Stimulated activated CD8-positive, alpha-beta memory T cell treated with anti-CD3 and anti-CD28 coated beads, Interleukin-12 subunit alpha, Interleukin-12 subunit beta, amount 100 ng/mL, for 4 hours (primary cell): ENCODE results near the gene JAZF1.
"Not testable (repeated sequence)": the region's sequence is repeated elsewhere in the genome, so short reads cannot be mapped to it uniquely, and the experiment has no call there.

Experiments used
- DNase-seq: peaks from one replicate; pipeline ENCODE4 v3.0.0-alpha.2; 2020; ENCODE audit warnings: low read depth

Gene JAZF1

DNA sequence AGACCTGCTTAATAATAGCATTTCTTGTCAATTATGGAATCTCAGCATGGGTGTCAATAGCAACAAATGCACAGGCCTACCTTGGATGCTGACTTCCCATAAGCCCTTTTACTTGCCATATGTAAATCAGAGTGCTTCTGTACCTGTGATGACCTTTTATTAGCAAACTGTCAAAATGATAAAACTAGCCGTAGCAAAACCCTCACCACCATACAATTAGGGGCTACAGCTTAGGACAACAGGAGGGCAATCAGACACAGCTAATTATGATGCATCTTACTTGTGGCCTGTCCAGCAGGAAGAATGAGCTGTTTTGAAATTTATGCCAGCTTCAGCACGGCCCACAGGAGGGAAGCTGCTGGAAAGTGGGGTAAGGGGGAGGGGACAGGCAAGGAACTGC is 239.1 kb downstream of the JAZF1 start:
- no peak for DNase-seq

DNA sequence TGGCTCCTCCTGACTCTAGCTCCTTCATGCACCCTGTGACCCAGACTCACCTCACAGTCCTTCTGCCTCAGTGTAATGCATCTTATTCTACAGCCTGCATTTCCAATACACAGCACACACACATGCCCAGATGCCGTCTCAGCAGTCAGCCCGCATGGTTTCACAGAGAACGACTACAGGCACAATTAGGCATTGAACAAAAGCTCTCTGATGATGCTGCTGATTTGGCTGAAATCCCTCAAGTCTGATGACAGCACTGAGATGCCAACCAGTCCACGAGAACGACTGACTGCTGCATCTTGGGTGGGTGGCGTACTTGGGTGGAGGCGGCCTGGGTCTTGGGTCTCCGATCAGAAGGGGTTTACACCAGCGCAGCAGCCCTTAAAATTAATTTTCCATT is 240.3 kb downstream of the JAZF1 start:
- no peak for DNase-seq

DNA sequence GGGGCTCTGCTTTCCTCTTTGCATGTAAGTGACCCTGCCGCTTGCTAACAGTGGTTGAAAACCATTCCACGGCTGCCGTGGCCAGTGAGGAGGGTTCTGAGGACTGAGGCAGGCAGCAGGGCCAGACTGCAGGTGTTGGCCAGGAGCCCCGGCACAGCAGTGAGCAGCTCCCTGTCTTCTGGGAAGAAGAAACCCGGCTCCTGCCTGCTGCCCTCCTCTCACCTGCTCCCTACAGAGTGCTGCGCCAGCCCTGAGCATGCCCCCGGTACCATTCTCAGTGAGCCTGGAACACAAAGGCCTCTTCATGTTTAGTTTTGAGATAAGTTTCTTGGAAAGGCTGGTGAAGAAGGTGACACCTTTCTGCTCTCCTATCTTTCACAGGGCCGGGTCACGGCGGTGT is 240.7 kb downstream of the JAZF1 start:
- DNase-seq = no peak

DNA sequence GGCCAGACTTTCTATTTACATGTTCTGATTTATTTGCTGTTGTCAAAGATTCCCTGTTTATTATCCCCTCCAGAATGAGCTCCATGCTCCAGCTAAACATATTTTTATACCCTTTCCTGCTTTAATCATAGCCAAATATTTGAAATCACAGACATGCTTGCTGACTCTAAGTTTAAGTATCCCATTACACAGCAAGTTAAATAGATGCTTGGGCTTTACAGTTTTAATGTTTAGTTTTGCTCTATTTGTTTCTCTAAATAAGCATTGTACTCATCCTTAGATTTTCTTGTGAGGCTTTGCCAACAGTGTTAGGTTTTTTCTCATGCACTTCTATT is 243.9 kb downstream of the JAZF1 start:
- no peak for DNase-seq

DNA sequence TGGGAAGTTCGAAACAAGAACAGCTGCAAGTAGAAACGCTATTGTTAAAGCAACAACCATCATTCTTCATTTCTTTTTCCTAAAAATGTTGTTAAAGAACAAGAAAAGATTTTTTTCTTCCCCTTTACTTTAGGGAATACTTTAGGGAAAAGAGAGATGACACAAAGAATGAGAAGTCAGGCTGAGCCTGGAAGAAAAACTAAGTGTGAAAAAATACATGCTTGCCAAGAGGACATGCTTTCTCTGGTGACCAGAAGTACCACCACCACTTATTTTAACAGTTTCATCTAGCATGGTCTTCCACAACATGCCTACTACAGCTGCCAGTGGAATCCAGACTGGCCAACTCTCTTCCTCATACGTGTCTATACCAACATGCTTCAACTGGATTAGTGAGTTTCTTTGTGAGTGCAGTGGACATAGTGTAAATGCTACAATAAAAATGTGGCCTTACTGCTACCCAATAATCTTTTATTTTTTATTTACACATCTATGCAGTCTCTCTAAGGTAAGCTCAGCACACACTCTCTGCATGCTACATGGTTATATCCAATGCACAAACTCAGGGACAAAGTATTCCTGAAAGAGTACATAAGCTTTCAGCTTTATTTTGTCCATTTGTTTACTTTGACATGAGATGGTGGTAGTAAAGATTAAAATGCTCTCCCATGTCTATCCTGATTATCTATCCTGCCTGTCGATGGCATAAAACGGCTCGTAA is 244.4 kb downstream of the JAZF1 start:
- no peak for DNase-seq

DNA sequence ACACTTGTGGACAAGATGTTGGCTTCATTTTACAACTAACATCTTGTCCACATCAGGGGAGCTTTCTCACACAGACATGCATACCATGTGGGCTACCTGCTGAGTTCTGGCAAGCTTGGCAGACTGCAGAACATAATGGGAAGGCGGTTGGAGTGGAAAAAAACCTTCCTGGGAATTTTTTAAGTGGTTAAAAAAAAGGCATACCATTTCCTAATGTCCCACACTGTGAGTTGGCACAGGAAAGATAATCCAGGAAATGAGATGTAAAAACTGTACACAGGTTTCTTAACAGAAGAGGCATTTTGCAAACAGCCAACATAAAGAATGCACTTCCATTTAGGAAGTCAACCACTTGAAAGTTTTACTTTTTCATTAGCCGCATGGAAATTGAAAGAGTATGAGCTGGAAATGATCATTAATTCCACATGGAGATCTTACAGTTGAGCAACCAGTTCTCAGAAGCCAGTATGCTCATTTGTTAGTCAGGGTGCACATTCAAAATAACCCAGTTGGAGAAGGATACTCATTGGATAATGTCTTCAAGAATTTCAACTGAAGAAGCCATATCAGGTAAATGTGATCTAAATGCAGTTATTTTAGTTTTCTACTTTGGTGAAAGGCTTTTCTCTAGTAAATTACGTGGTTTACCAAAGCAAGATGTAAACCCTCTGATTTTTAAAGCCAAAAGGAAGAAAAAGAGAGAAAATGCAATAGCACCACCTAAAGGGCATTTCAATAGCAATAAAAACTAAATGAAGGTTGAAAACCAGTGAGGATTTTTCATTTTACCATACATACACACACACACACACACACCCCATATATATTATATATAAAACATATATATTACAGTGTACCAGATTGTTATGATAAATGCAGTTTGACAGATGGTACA is 246.7 kb downstream of the JAZF1 start:
- DNase-seq = no peak

DNA sequence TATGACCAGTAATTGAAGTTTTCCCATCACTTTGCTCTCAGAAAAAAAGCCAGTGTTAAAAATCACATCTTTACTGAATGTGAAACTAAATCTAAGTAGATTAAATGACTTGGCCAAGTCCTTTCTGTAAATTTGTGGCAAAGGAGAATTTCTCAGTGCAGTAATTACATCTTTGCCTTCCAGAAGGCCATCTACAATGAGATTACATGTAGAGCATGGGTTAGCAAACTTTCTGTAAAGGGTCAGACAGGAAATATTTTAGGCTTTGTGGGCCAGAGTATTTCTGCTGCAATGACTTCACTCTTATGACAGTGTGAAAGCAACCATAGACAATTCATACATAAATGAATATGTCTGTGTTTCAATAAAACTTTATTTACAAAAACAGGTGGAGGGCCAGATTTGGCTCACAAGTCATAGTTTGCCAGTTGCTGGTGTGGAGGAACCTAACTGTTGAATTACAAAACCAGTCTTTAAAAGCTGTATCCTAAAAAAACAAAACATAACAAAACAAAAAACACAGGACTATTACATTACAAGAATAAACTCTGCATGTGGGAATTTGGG is 249.6 kb downstream of the JAZF1 start:
- no peak for DNase-seq

DNA sequence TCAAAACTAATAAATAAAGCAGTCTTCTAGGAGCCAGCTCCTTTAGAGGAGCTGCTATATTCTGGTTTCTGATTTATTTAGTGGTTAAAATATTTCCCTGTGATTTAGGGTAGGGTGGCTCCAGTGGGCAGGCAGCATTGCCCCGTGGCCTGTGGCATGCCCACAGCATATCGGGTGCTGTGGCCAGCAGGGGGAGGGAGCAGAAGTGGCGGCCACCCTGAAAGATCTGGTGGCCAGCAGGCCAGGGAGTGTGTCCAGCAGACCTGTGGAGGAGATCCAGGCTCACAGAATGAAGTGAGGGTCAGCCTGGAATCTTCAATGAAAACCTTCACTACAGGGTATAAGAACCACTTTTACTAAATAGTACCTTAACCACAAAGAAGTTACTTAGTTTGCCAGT is 251.5 kb downstream of the JAZF1 start:
- DNase-seq = no peak

DNA sequence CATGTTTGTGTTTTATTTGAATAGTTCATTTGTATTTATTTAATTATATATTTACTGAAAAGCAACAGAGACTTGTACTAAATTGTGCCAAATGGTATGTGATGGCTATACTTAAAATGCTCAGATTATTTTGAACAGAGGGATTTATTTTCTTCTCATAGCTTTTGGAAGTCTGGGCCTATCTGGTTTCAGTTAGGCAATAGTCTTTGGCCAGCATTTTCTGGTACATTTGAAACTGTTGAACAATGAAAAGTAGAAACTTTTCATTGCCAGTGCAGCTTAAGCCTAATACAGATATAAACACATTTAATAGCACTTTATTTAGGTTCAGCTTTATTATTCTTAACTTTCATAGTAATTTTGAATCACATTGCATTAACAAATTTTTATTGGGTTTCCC is 252.6 kb downstream of the JAZF1 start:
- no peak for DNase-seq

DNA sequence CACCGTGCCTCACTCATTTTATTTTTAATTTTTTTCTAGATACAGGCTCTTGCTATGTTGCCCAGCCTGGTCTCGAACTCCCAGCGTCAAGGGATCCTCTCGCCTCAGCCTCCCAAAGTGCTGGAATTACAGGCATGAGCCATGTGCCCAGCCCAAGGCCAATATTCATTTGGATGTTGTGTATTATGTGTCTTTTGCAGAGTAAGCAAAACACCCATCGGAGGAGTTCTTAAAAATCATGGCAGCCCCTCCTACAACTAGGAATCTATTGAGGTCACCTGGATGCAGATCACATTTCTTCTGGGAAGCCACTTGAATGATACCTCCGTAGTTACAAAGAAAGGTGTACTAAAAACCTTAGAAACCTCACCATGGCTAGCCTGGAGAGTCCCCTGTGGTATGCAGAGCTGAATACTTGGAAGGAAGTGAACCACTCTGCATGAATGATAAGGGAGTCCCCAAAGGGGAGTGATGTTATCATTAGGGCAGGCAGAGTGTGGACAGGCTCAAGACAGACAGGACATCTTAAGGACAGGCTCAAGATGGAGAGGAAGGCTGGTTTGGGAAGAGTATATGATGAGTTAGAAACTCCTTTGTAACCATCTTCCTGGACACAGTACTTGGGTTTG is 254.9 kb downstream of the JAZF1 start:
- DNase-seq = no peak

DNA sequence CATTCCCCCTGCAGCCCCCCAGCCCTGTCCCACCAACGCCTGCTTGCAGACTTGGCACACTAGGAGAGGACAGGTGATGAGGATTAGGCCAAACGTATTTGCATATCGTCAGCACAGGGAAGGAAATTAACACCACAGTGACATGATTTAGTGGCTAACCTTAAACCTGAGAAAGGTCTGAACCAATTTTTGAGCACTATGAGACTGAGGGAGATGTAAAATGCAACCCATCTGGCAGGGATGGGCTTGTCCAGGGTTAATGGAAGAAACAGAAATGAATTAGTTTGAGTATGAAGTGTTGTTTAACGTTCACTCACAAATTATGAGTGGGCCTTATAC is 257.0 kb downstream of the JAZF1 start:
- no peak for DNase-seq

DNA sequence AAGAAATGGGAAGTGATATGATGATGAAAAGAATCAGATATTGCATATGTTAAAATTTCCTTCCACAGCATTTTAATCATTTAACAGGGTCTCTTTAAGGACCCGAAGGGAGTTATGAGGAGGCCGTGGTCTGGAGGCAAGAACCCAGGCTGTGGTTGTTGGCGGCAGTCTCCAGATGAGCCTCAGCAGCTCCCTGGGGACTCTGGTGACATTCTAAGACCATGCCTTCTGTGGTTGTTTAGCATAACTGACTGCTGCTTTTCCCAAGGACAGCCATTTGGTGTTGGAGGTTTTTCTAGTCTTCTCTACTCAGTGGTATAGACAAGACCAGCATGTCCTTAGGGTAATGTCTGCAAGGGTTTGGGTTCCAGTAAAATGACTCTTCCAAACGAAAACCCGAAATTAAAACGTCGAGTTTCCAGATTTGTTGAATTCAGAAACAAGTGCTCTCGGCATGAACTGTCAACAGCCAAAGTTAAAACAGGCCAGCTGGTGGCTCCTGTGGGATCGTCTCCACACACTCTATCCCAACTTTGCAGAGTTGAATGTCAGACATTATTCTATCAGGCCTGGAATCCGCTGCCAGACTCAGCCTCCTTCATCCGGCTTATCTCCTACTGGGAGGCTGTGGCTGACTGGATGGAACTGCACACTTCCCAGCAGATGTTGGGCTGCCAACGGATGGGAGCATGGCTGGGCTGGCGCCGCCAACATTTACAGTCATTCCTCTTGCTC is 257.5 kb downstream of the JAZF1 start:
- no peak for DNase-seq

DNA sequence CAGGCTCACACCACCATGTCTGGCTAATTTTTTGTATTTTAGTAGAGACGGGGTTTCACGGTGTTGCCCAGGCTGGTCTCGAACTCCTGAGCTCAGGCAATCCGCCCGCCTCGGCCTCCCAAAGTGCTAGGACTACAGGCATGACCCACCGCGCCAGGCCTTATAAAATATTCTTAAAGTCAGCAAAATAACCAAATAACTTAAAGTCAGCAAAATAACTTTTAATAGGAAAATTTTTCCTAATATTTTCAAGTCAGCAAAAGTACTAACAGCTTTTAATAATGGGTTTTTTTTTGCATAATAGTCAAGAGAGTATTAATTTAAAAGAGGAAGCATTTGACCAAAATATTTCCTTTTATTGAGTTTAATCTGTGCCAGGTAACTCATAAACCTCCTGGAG is 258.2 kb downstream of the JAZF1 start:
- not testable (repeated sequence) for DNase-seq

DNA sequence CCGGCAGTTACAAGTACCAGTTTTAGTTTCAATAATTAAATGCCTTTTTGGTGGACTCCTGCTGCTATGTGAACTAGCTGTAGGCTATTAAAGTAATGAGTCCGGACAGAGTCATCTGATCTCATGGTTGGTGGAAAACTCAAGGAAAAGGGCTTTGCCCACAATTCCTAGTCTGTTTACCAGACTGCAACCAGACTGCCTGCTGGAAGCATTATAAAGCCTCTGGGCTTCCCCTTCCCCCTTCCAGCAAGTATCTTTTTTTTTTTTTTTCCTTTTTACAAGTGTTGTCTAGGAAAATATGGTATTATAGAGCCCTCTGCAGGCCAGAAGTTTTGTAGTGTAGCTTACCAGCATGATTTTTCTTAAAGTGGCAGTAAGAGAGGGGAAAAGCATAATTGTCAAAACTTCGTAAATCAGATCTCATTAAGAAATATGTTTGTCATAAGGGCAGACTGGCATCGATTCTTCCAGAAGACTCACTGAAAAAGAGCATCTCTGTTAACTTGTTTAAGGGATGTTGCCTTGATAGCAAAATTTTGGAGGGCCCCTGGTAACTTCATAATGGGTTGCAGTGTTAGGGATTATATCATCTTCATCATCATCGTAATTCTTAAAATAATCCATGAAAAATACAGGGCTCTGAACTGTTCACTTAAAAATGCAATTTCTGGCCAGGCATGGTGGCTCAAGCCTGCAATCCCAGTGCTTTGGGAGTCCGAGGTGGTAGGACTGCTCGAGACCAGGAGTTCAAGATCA is 259.3 kb downstream of the JAZF1 start:
- no peak for DNase-seq

DNA sequence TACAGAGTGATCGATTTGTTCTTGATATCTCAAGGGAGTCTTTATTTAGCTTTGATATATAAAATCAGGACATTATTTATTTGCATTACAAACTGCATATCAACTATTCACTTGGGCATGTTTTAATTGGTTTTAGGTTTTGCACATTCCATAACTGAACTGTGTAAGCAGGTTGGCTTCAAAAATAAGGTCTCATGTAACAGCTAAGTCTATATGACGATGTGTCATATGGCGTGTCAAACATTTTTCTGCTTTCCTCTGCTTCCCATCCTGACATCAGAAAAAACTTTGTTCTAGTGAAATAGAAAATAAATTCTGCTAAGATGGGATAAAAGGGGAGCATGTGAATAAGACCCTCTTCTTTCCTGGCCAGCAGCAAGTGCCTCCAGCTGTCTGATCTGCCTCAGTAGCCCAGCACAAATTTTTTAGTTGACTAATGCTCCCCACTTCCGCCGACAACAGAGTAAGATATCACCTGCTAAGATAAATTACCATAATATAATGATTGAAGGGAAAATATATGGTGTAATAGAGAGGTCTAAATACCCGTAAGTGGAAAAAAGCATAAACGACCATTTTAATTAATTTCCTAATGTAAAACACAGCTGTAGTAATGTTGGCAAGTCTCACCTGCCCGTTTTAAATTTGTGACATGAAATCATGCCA is 260.2 kb downstream of the JAZF1 start:
- no peak for DNase-seq

DNA sequence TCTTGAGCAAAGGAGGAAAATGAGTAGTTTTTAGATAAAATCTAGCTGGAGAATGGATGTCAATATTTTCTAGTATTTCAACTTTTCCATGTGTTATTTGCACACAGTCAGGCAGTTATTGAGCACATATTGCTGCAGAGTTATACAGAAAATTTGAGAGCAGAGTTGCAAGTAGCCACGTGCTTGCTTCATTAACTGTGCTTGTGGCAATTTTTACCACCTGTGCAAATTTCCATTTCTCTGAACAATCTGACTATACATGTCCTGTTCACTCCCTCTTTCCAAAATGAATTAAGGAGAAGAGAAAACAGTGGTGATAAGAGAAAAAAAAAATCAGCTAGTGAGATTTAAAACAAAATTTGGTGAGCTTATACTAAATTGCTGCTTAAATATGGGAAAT is 262.1 kb downstream of the JAZF1 start:
- no peak for DNase-seq

DNA sequence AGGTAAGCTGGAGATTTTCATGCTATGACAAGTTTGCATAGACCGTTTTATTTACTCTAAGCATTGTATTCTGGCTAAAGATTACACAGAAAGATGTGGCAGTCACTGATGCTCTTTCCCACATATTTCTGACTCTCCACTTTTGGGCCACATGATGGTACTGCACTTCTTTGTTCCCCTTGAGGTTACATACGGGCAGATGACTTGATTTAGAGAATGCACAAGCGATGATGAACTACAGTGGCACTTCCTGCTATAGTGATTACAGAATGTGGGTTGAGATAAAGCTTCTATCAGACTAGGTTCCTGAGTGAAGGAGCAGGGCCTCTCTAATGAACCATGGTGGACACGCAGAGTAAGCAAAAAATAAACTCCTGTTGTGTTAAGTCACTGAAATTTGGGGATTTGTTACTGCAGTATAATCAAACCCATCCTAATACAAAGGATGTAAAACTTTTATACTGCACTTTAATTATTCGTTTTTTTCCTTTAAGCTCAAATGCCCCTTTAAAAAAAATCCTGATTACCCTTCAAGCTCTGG is 262.8 kb downstream of the JAZF1 start:
- DNase-seq = no peak

DNA sequence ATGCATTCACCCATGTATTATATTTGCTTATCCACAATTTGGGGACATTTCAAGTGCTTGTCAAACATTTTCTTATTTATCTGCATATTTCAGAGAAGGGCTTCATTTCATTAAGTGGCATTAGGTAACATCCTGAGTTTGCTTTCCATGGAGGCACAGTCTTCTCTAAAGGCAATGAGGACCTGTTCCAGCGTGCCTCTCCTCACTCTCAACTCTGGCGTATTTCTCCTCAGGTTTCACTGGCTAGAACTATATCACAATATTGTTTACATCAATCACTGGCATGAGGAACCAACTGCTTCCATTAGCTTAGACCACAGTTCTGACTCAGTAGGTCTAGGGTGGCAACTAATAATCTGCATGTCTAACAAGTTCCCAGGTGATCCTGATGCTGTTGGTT is 263.5 kb downstream of the JAZF1 start:
- no peak for DNase-seq

DNA sequence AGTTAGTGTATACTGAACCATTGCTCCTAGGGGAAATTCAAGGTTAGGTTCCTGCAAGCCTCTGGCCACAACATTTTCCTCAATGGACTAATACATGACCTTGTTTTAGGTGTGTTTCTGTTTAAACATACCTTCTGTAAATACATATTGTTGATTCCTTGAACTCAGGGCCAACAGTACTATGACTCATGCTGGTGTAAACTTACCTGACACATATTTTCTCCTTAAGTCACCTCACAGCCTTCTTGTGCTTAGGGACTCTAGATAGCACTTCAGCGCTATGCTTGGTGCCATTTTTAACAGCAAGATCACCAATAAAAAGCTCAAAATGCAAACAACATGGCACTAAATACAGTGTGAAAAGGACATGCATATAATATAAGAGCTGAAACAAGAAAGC is 264.2 kb downstream of the JAZF1 start:
- no peak for DNase-seq

DNA sequence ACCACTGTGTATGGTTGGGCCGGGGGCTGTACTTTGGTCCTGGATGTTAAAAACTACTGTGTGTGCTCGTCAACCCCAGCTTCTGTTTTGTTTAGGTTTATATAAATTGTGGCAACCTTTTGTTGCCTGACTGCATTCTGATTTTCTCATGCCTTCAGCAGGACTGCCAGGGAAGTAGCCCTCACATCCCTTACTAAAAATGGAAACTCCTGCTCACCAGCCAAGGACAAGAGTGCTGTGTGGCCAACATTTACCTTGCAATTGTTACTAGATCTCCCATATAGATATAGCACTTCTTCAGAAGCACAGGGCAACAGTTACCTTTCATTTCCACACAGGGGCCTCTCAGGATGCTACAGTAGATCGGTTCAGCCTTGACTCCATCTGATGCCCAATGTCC is 266.2 kb downstream of the JAZF1 start:
- DNase-seq = no peak

DNA sequence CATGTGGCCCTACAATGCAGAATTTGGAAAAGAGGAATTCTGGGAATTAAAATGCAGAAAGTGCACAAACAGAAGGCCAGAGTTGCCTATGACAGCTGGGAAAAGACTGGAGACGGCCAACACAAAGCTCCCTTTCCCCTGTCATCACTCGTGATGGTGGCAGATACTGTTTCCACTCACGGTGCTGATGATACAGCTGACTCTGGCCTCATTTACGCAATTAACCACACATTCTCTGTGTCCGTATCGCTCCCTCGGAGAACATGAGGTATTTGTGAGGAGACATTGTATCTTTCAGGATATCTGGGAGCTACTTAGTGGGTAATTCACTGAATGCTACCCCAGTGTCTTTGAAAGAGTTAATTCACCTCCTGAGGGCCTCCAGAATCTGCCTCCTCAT is 267.8 kb downstream of the JAZF1 start:
- DNase-seq = no peak
